Vagina (tissue), 2 donors: ENCODE data around the gene MYL7.

ENCODE experiments used
- CTCF ChIP-seq, 3 experiments: fragments of 450-650 bp in 2 of 3; fragments of 200-600 bp in 1 of 3; sonication (generic) in 1 of 3; IDR thresholded peaks; one replicate each; pipeline ENCODE4 v1.5.1; 2017 to 2019; ENCODE audit warnings: antibody characterized with exemption in 3 of 3, mild to moderate bottlenecking in 2 of 3, moderate library complexity in 2 of 3
- POLR2A ChIP-seq, 2 donors: fragments of 450-650 bp; IDR thresholded peaks; one replicate each; pipeline ENCODE4 v1.6.1; 2017; ENCODE audit warnings: antibody characterized with exemption in 2 of 2, mild to moderate bottlenecking in 2 of 2, moderate library complexity in 2 of 2
- POLR2AphosphoS5 ChIP-seq, 2 donors: sonication (generic); formaldehyde crosslinking; IDR thresholded peaks; one replicate each; pipeline ENCODE4 v1.9.0; 2017; ENCODE audit warnings: antibody characterized with exemption in 2 of 2, mild to moderate bottlenecking in 2 of 2, low read depth in 1 of 2; ENCODE audit not compliant: insufficient read depth in 1 of 2

- no peak for TF ChIP-seq CTCF (IDR thresholded peaks at IDR 0.05)
- TF ChIP-seq POLR2A (IDR thresholded peaks at IDR 0.05) = no peak
- TF ChIP-seq POLR2AphosphoS5 (IDR thresholded peaks at IDR 0.05; ENCODE audit: insufficient read depth in 1 of 2, low read depth in 1 of 2) = no peak
Observed at GRCh38 chr7:44110719-44111635, 30.2 kb downstream of the MYL7 start.
